GM19455 (cell line): ENCODE measurements around the gene MAP4.
"Not testable (repeated sequence)": the region's sequence is repeated elsewhere in the genome, so short reads cannot be mapped to it uniquely, and the experiment has no call there.

Experiments
- ATAC-seq: cut with Tn5 transposase; IDR thresholded peaks from one replicate; pipeline ENCODE4 v1.9.1; 2021; ENCODE audit not compliant: unreplicated experiment

Gene MAP4

GRCh38 chr3:47897954-47898353, 118.3 kb downstream of the MAP4 start:
- no peak for ATAC-seq

GRCh38 chr3:47896736-47897135, 119.5 kb downstream of the MAP4 start:
- no peak for ATAC-seq

GRCh38 chr3:47895241-47895640, 121.0 kb downstream of the MAP4 start:
- ATAC-seq: no peak

DNA sequence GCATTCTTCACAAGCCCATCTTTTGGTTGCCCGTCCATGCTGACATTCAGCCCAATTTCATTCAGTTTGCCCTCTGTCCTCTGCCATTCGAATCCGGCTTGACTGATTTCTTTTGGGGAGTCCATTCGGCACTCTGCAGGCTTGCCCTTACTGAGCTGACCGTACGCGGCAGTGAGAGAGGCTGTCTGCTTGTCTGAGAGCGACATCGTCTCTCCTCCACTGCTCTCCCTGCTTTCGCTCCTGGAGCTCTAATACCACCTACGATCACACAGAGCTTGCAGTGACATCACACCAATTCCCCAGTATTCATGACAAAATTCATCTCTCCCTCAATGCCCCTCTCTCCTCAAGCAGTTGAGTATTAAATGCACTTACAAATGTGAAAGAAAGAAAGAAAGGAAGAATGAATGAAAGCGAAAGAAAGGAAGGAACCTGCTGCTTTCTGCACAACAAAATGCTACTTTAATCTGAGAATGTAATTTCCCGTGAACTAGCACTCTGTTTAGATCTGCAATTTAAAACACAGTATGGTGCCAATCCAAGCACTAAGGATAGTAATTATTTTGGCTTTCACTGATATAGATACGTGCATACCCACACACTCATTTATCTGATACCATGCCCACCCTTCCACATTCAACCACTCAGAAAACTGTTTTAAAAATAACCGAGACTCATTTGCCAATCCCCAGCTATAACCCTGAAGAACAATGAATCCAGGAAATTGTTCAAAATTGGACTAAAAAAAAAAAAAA, 123.8 kb downstream of the MAP4 start:
- no peak for ATAC-seq

DNA sequence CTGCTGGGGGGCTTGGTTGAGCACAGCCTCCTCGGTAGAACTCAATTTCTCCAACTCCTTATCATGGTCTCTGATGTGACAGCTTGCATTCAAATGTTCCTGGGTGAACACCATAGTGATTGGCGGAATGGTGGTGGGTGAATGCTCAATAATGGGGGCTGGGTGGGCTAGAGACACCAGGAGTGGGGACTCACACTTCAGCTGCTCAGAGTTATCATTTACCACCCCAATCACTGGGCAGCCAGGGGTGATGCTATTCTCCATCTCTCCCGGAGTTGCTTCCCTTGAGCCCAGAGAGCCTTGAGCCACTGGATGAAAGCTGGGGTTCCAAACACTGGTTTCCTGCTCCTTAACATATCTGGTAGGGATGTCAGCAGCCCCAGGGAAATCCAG, 124.6 kb downstream of the MAP4 start:
- ATAC-seq: no peak

GRCh38 chr3:47890828-47891612, 125.2 kb downstream of the MAP4 start:
- ATAC-seq: no peak

DNA sequence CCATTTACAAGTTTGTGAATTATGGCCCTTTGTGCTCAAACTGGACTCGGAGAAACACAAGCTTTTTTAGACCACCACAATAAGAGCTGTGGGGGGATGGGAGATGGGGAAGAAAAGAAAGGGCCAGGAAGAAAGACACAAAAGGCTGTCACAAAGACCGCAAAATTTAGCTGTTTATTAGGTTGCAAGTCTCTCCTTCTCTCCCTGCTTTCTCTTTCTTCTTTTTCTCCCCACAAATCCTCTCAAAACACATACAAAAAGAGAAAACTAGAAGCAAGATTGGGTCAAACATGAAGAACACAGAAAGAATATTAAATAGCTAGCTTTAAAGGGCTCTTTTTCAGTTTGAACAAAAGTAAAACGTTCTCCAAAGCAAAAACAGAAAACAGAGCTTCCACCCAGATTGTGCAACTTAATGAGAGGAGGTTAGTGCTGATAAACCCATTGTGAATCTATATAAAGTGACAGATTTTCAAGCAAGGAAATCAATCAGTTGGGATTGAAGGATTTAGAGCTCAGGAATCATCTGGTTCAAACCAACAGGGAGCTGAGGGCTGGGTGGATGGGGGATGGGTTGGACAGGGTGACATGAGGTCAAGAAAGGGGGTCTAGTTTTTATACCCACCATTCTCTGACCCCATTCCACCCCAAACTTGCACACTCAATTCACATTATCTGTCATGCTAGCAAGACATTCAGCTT, 125.9 kb downstream of the MAP4 start:
- no peak for ATAC-seq

DNA sequence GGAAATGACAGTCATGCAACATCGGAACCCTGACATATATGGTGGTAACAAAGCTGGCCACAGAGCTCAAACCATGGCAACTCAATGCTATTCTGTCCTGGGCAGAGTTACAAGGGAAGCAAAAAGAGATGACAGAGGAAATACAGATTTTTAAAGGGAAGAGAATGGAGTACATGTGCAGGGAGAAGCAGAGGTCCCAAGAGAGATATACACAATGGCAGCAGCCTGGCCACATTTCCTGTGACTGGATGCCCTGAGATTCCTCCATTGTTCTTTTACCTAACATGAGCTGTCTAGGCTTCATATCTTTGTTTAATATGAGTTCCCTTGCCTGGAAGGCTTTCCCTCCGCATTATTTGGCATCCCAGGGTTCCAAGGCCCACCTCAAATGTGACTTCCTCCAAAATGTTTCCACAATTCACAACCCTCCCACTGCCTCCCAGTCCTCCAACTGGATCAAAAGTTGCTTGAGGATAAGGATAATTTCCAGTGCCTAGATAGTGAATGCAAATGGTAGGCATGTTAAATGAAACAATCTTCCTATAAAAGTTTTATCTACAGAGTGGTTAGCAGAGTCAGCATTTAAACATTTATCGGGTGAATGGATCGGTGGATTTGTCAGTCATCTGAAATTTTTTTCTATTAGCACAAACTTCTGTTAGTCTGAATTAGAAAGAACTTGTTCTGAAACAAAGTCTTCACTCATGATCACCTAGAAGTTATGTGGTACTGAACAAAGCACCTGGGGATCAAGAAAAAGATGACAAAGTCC, 127.0 kb downstream of the MAP4 start:
- no peak for ATAC-seq

- not testable (repeated sequence) for ATAC-seq
Observed at GRCh38 chr3:47887991-47888390, 128.2 kb downstream of the MAP4 start.

- no peak for ATAC-seq
Observed at GRCh38 chr3:47885168-47885567, 131.0 kb downstream of the MAP4 start.

GRCh38 chr3:47884603-47885002, 131.6 kb downstream of the MAP4 start:
- no peak for ATAC-seq

DNA sequence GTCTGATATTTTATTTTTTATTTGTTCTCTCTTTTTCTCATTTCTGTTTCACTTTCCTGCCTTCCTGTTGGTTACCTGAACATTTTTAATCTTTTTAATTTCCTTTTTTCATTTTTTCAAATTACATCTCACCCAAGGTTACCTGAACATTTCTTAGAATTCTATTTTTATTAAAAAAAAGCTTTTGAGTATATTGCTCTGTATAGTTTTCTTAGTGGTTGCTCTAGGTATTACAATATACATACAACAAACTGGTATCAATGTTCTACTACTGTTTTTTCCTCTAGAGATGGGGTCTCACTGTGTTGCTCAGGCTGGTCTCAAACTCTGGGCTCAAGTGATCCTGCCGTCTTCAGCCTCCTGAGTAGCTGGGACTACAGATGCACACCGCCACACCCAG, 133.9 kb downstream of the MAP4 start:
- ATAC-seq: no peak

GRCh38 chr3:47877719-47878118, 138.5 kb downstream of the MAP4 start:
- ATAC-seq: no peak

DNA sequence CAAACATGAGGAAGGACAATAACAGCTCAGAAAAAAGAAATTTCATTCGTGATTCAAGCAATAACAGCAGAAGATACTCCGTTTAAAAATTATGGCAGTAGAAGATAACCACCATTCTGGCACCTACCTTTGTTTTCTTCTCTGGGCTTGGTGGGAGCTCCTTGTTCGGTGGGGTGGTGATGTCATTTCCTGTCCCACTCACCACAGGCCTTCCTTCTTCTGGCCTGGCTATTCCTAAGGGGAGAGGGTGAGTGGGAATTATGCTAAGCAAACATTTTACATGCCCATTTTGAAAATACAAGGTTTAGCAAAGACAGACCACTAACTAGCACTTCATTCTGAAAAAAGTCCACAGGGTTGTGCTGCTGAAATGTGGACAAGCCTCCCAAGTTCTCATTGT, 138.9 kb downstream of the MAP4 start:
- no peak for ATAC-seq

DNA sequence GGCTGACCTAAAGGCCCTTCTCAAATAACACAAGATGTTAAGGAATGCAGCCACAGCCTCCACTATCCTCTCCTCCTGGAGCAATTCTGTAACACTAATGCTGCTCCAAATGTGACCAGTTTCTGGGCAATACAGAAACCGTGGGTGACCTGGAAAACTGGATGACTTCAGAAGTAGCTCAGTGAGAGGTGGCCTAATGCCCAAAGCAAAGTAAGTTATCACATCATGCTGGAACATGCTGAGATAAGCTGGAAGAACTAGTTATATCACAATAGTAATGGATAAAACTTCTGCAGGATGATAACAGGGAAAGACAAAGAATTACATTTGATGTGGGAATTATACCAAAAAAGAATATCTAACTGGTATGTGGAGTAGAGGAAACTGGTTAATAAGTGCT, 141.3 kb downstream of the MAP4 start:
- no peak for ATAC-seq

GRCh38 chr3:47874438-47874837, 141.8 kb downstream of the MAP4 start:
- ATAC-seq: no peak

- no peak for ATAC-seq
Observed at GRCh38 chr3:47872916-47873315, 143.3 kb downstream of the MAP4 start.

- ATAC-seq: no peak
Observed at GRCh38 chr3:47871389-47871788, 144.8 kb downstream of the MAP4 start.

DNA sequence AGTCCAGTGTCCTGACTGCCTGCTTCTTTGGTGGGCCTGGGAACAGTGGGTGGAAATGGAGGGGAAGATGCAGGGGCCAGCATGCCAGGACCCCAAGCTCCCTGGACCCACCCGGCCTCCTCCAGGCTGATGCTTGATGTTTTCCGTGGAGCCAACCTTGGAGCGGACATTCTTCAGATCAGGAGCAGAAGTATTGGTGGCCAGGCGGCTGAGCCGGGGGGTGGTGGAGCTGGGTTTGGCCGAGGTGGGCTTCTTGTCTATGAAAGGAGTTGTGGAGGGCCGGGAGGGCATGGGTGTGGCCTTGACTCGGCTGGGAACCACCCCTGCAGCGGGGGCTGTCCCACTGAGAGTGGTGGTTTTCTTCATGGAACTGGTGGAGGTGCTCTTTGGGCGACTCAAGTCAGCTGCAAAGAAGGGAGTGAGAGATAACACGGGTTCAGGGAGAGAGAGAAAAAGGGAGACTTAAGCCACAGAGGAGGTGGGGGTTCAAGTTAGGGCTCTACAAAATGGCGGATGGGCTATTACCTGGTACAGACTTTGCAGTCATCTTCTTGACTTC, 145.4 kb downstream of the MAP4 start:
- no peak for ATAC-seq

DNA sequence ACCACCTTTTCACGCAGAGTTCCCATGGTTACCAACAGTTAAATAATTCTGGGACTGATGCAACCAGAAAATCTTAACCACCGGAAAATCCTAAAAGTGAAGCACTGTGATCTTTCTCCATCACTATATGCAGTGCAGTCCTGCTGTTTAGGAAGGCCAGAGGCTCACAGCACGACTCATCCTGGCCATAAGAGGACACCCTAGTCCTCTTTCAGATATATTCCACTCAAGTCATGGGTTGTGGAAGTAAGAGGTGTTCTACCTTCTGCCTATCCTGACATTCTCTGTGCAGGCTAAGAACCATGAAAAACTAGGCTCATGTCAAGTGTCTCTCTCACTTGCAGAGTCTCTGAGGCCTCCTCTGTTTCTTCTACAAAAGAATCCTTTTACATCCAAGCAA, 146.1 kb downstream of the MAP4 start:
- ATAC-seq: no peak

- no peak for ATAC-seq
Observed at GRCh38 chr3:47868306-47868705, 147.9 kb downstream of the MAP4 start.
